ENCODE results near the gene PSORS1C1.

- TF ChIP-seq CTCF (conservative IDR thresholded peaks at IDR 0.05; ENCODE audit: low read depth, low read length) (no peak), MXI1 (IDR thresholded peaks at IDR 0.05; ENCODE audit: borderline replicate concordance, low read depth, low read length) (no peak), POLR2A (IDR thresholded peaks at IDR 0.05; ENCODE audit: low read depth, low read length) (no peak), MAZ (IDR thresholded peaks at IDR 0.05; ENCODE audit: borderline replicate concordance, low read depth, low read length) (no peak)
These were observed 18.4 kb upstream of the PSORS1C1 start for GRCh38 chr6:31096215-31096614.
